ENCODE measurements around the gene PTPRN2.

DNA sequence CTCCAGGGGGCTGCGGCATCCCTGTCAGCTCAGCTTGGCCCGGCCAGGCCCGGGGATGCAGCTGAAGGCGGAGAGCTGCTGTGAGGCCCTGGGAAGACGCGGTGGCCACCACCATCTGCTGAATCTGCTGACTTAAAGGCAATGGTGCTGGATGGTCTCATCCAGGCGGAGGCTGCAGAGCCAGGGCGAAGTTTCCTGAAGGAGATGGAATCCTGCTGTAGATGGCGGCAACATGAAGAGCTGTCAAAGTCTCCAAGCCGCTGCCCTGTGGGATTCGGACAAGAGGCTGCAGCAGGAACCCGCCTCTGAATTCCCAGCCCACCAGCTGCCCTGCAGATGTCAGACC is 200.1 kb downstream of the PTPRN2 start:
- TF ChIP-seq, protein P1, sequence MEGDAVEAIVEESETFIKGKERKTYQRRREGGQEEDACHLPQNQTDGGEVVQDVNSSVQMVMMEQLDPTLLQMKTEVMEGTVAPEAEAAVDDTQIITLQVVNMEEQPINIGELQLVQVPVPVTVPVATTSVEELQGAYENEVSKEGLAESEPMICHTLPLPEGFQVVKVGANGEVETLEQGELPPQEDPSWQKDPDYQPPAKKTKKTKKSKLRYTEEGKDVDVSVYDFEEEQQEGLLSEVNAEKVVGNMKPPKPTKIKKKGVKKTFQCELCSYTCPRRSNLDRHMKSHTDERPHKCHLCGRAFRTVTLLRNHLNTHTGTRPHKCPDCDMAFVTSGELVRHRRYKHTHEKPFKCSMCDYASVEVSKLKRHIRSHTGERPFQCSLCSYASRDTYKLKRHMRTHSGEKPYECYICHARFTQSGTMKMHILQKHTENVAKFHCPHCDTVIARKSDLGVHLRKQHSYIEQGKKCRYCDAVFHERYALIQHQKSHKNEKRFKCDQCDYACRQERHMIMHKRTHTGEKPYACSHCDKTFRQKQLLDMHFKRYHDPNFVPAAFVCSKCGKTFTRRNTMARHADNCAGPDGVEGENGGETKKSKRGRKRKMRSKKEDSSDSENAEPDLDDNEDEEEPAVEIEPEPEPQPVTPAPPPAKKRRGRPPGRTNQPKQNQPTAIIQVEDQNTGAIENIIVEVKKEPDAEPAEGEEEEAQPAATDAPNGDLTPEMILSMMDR (IDR thresholded peaks at IDR 0.05), result no peak
- no peak for TF ChIP-seq POLR2A (IDR thresholded peaks at IDR 0.05)
